Gastrocnemius medialis (tissue), 4 donors: Measurements from ENCODE around the gene CHRNA9. TPM values are rescaled to one million over a fixed set of nuclear protein-coding genes. Genes with fewer than 3 reads are reported as not detected.

Experiments used
- ATAC-seq, 2 donors: fragments of 150-250 bp; one replicate each; pipeline ENCODE4 v1.9.1; 2016
- DNase-seq, 2 donors: peaks; one replicate each; pipeline ENCODE4 v3.0.0-alpha.2; 2019
- H3K27ac ChIP-seq, 4 donors: fragments of 200-600 bp; sonication (generic); 1 replicate in 1 of 4; 2 replicates in 3 of 4; pipeline ENCODE4 v1.5.1; 2016 to 2018; ENCODE audit warnings: mild to moderate bottlenecking in 2 of 4, moderate library complexity in 1 of 4
- H3K27me3 ChIP-seq, 3 donors: fragments of 200-600 bp; sonication (generic) in 2 of 3; 1 replicate in 1 of 3; 2 replicates in 2 of 3; pipeline versions ENCODE4 v1.5.1 to v1.6.0; 2016 to 2019; ENCODE audit warnings: mild to moderate bottlenecking in 1 of 3, moderate library complexity in 1 of 3
- H3K36me3 ChIP-seq, 2 donors: fragments of 200-600 bp; sonication (generic) in 1 of 2; one replicate each; pipeline ENCODE4 v1.5.1; 2017 to 2018
- H3K4me1 ChIP-seq, 2 donors: fragments of 200-600 bp; sonication (generic) in 1 of 2; one replicate each; pipeline ENCODE4 v1.5.1; 2016 to 2017; ENCODE audit warnings: mild to moderate bottlenecking in 2 of 2
- H3K4me3 ChIP-seq, 4 donors: fragments of 200-600 bp; sonication (generic) in 3 of 4; 1 replicate in 1 of 4; 2 replicates in 3 of 4; pipeline ENCODE4 v1.5.1; 2016 to 2019; ENCODE audit warnings: mild to moderate bottlenecking in 2 of 4
- H3K9me3 ChIP-seq, 3 donors: fragments of 200-600 bp; sonication (generic) in 2 of 3; 1 replicate in 1 of 3; 2 replicates in 2 of 3; pipeline ENCODE4 v1.5.1; 2016 to 2019
- CTCF ChIP-seq, 5 experiments: fragments of 450-650 bp in 3 of 5; fragments of 200-600 bp in 2 of 5; sonication (generic) in 2 of 5; IDR thresholded peaks in 4 of 5; conservative IDR thresholded peaks in 1 of 5; 1 replicate in 4 of 5; 2 replicates in 1 of 5; pipeline ENCODE4 v1.5.1; 2016 to 2019; ENCODE audit warnings: antibody characterized with exemption in 5 of 5, mild to moderate bottlenecking in 3 of 5, moderate library complexity in 3 of 5
- POLR2A ChIP-seq, 2 donors: fragments of 450-650 bp; IDR thresholded peaks; one replicate each; pipeline ENCODE4 v1.6.1; 2017; ENCODE audit warnings: antibody characterized with exemption in 2 of 2, mild to moderate bottlenecking in 2 of 2, moderate library complexity in 2 of 2
- in situ Hi-C, 4 donors: fragments of 200-750 bp; cut with MboI; loops; one replicate each; pipeline versions ENCODE4 v1.15.0 to v1.8.0; 2017; ENCODE audit warnings: low sequenced_read_pairs in 4 of 4
- intact Hi-C: fragments of 100-400 bp; cut with DNase I; formaldehyde crosslinking; loops from one replicate; pipeline ENCODE4 v1.15.1; 2023; ENCODE audit warnings: low total_unique reads
- total RNA-seq, 4 donors: library from RNA; depleted of rRNA; stranded (reverse); fragments of >200 nt; gene quantifications; one replicate each; pipeline versions ENCODE4 v1.1.0 to v1.2.3, GENCODE V29; 2016

Gene CHRNA9
- total RNA-seq, 4 donors from 2014 or later, result not detected

GRCh38 chr4:40354158-40354557 lies 19.0 kb downstream of the CHRNA9 start:
- Histone ChIP-seq H3K4me3 (no peak overlapping the region), H3K27me3 (no peaks in the 10 kb centered on the region), H3K27ac (no peak overlapping the region), H3K36me3 (no peaks in the 10 kb centered on the region), H3K4me1 (no peaks in the 10 kb centered on the region), H3K9me3 (no peaks in the 10 kb centered on the region)
- TF ChIP-seq POLR2A (IDR thresholded peaks at IDR 0.05) (no peak), CTCF (IDR thresholded peaks at IDR 0.05 in 4 of 5, conservative IDR thresholded peaks at IDR 0.05 in 1 of 5) (no peak)
- ATAC-seq (no peak), DNase-seq (no peak)
- in situ Hi-C loops (no loop called here), intact Hi-C loops (no loop called here)

- Histone ChIP-seq H3K36me3 (no peaks in the 10 kb centered on the region), H3K9me3 (no peaks in the 10 kb centered on the region), H3K27ac (no peak overlapping the region), H3K27me3 (no peaks in the 10 kb centered on the region), H3K4me1 (no peaks in the 10 kb centered on the region), H3K4me3 (no peak overlapping the region)
- no peak for ATAC-seq
- in situ Hi-C loops (no loop called here), intact Hi-C loops (no loop called here)
- no peak for DNase-seq
- TF ChIP-seq CTCF (IDR thresholded peaks at IDR 0.05 in 4 of 5, conservative IDR thresholded peaks at IDR 0.05 in 1 of 5), result no peak
- TF ChIP-seq POLR2A (IDR thresholded peaks at IDR 0.05), result no peak
These were observed 20.0 kb downstream of the CHRNA9 start for GRCh38 chr4:40355131-40355530.

GRCh38 chr4:40357738-40358137 lies 22.6 kb downstream of the CHRNA9 start:
- ATAC-seq (no peak), DNase-seq (no peak)
- in situ Hi-C loops (no loop called here), intact Hi-C loops (no loop called here)
- no peaks in the 10 kb centered on the region for H3K4me1 ChIP-seq
- no peaks in the 10 kb centered on the region for H3K36me3 ChIP-seq
- TF ChIP-seq CTCF (IDR thresholded peaks at IDR 0.05 in 4 of 5, conservative IDR thresholded peaks at IDR 0.05 in 1 of 5) (no peak), POLR2A (IDR thresholded peaks at IDR 0.05) (no peak)
- H3K4me3 ChIP-seq, result no peak overlapping the region
- no peaks in the 10 kb centered on the region for H3K27me3 ChIP-seq
- no peak overlapping the region for H3K27ac ChIP-seq
- peaks cover 0 to 7% (median 0%) of the 10 kb centered on the region in 3 donors for H3K9me3 ChIP-seq

- DNase-seq (no peak), ATAC-seq (no peak)
- in situ Hi-C loops (no loop called here), intact Hi-C loops (no loop called here)
- peaks cover 0 to 7% (median 0%) of the 10 kb centered on the region in 3 donors for H3K9me3 ChIP-seq
- H3K27ac ChIP-seq, result no peak overlapping the region
- no peaks in the 10 kb centered on the region for H3K36me3 ChIP-seq
- H3K27me3 ChIP-seq, result no peaks in the 10 kb centered on the region
- H3K4me1 ChIP-seq, result no peaks in the 10 kb centered on the region
- TF ChIP-seq CTCF (IDR thresholded peaks at IDR 0.05 in 4 of 5, conservative IDR thresholded peaks at IDR 0.05 in 1 of 5), result no peak
- TF ChIP-seq POLR2A (IDR thresholded peaks at IDR 0.05), result no peak
- H3K4me3 ChIP-seq, result no peak overlapping the region
These were observed 26.2 kb downstream of the CHRNA9 start for GRCh38 chr4:40361338-40361737.

GRCh38 chr4:40363382-40363920 lies 28.3 kb downstream of the CHRNA9 start:
- no peak overlapping the region for H3K4me3 ChIP-seq
- no peak for ATAC-seq
- TF ChIP-seq POLR2A (IDR thresholded peaks at IDR 0.05) (no peak), CTCF (IDR thresholded peaks at IDR 0.05 in 4 of 5, conservative IDR thresholded peaks at IDR 0.05 in 1 of 5) (no peak)
- H3K27ac ChIP-seq, result no peak overlapping the region
- no peaks in the 10 kb centered on the region for H3K36me3 ChIP-seq
- no peaks in the 10 kb centered on the region for H3K27me3 ChIP-seq
- H3K9me3 ChIP-seq, result peaks cover 0 to 7% (median 0%) of the 10 kb centered on the region in 3 donors
- in situ Hi-C loops, result no loop called here
- no peaks in the 10 kb centered on the region for H3K4me1 ChIP-seq
- no peak for DNase-seq
- intact Hi-C loops, result no loop called here
